AG04449 (cell line): ENCODE data around the gene ATG9B.

Source experiments
- CTCF ChIA-PET: fragments of 350-600 bp; formaldehyde crosslinking; extraction: SDS; loops from one replicate; lab custom pipeline; 2021; ENCODE audit warnings: antibody characterized with exemption; lab: Yijun Ruan, JAX
- POLR2A ChIA-PET: fragments of 400-600, 350-600 bp; formaldehyde crosslinking; extraction: SDS; loops from one replicate; lab custom pipeline; 2020; ENCODE audit warnings: antibody characterized with exemption, inconsistent platforms; lab: Yijun Ruan, JAX
- DNase-seq: peaks from one replicate; pipeline ENCODE4 v3.0.0-alpha.2; 2010; ENCODE audit warnings: low read depth, low spot score
- H3K4me3 ChIP-seq: 2 replicates; pipeline ENCODE4 v1.5.1; 2011; ENCODE audit warnings: low read depth, mild to moderate bottlenecking, control low read depth, low read length
- TF ChIP-seq, protein P1 (sequence below): IDR thresholded peaks from one replicate; pipeline ENCODE4 v1.5.1; 2011; ENCODE audit warnings: mild to moderate bottlenecking, moderate library complexity, low read length, control low read depth, inconsistent platforms; ENCODE audit not compliant: insufficient read depth; ENCODE audit errors: missing control alignments

Gene ATG9B

DNA sequence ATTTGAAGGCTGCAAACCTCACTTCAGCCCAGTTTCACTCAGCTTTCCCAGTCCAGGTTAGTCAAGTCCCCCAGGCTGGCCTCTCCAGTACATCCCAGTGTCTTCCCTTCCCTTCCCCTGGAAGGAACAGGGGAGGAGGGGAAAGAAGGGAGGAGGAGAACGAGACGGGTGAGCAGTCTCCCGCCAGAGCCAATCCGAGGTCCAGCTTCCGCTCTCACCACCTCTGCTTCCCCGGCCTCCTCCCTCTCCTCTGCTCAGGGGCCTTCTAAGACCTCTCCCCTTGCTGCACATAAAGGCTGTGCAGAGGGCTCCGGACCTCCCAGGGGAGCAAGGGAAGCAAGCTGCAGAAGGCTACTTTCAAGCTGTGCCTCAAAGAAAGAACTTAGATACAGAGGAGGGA, 4.1 kb downstream of the ATG9B start:
- POLR2A ChIA-PET = interaction anchor here (0.6 to 0.9 kb wide), 2 partner anchors 60 to 89 kb away, joined by 3 read pairs; partner anchors contain the start of gene FASTK
- no peak for DNase-seq
- CTCF ChIA-PET = interaction anchor here (0.8 to 9.0 kb wide), 7 partner anchors 8 to 91 kb away, joined by 3 to 125 read pairs (median 34); partner anchors contain the start of gene ABCB8
- no peak overlapping the region for H3K4me3 ChIP-seq
- TF ChIP-seq, protein P1, sequence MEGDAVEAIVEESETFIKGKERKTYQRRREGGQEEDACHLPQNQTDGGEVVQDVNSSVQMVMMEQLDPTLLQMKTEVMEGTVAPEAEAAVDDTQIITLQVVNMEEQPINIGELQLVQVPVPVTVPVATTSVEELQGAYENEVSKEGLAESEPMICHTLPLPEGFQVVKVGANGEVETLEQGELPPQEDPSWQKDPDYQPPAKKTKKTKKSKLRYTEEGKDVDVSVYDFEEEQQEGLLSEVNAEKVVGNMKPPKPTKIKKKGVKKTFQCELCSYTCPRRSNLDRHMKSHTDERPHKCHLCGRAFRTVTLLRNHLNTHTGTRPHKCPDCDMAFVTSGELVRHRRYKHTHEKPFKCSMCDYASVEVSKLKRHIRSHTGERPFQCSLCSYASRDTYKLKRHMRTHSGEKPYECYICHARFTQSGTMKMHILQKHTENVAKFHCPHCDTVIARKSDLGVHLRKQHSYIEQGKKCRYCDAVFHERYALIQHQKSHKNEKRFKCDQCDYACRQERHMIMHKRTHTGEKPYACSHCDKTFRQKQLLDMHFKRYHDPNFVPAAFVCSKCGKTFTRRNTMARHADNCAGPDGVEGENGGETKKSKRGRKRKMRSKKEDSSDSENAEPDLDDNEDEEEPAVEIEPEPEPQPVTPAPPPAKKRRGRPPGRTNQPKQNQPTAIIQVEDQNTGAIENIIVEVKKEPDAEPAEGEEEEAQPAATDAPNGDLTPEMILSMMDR = no peak

DNA sequence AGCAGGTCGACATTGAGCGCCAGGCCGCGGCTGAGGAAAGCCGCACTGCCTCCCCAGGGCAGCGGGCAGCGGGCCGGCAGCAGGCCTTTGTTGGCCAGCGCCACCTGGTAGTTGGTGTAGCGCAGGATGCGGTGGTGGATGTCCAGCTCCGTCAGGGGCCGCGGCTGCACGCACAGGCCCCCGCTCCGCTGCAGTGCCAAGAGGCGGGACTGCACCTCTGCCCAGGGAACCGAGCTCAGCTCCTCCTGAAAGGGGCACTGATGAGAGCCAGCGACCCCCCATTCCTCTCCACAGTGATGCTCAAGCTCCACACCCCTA, 5.2 kb downstream of the ATG9B start:
- TF ChIP-seq, protein P1 = no peak
- CTCF ChIA-PET = interaction anchor here (0.6 to 9.0 kb wide), 25 partner anchors 9 to 550 kb away, joined by 3 to 125 read pairs (median 5); partner anchors contain the start of genes ABCB8, ABCF2 and ASIC3
- DNase-seq = no peak
- no peak overlapping the region; the same call in 1 of the 2 replicates for H3K4me3 ChIP-seq
- POLR2A ChIA-PET = interaction anchor here (0.7 to 1.1 kb wide), 2 partner anchors 9 to 1893 kb away, joined by 4 to 6 read pairs; partner anchors contain the start of gene ABCB8

DNA sequence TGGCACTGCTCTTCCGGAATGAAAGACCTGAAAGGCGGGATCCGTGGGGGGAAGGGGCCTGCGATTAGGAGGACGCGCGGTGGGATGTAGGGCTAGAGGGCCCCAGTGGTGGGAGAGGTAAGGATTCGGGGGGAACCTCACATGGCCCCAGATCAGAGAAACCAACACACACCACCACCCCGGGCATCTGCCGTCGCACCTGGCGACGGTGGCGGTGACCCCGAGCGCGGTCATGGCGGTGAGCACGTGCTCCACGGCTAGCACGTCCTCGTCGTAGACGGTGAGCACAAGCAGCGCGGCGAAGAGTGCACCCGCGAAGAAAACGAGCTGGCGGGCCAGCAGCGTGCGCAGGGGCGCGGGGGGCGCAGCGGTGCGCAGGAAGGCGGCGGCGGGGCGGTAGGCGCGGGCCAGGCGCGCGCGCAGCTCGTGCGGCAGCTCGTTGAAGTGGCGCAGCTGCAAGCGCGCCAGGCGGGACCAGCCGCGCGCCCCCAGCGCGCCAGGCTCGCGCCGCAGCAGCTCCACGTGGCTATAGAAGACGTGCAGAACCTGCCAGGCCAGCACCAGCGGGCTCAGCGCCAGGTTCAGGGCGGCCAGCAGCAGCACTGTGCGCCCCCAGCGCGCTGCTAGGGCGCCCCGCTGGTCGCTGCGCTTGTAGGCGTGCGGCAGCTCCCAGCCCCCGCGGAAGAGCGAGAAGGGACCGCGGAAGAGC, 5.7 kb downstream of the ATG9B start:
- CTCF ChIA-PET = interaction anchor here (0.7 to 9.0 kb wide), 32 partner anchors 9 to 216 kb away, joined by 3 to 125 read pairs (median 5); partner anchors contain the start of genes ABCB8, ABCF2 and ASIC3
- POLR2A ChIA-PET = interaction anchor here (0.7 to 1.1 kb wide), 2 partner anchors 10 to 1893 kb away, joined by 4 to 6 read pairs; partner anchors contain the start of gene ABCB8
- peak overlapping the region; percentile 47 for H3K4me3 ChIP-seq
- TF ChIP-seq, protein P1 = no peak
- DNase-seq = no peak

DNA sequence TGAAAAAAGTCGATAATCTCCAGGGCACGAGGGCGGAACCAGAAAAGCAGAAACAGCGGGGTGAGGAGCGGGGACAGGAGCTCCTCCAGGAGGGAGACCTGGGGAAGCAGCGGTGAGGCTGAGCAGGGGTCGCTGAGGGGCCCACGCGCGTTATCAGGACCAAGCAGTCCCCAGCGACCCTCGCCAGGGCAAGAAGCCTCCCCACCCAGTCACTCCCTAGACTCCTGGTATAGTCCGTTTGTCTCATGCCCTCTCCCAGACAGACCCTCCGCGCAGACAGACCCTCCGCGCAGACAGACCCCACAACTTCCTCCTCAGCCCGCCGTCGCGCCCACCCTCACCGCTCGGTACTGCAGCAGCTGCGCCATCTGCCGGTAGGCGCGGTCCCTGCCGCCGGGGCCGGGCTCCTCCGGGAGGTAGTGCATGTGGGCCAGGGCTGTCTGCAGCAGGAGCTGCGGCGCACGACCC, 6.3 kb downstream of the ATG9B start:
- CTCF ChIA-PET = interaction anchor here (0.6 to 9.0 kb wide), 35 partner anchors 10 to 216 kb away, joined by 3 to 125 read pairs (median 4); partner anchors contain the start of genes ABCB8, ABCF2 and ASIC3
- H3K4me3 ChIP-seq = peak overlapping the region; percentile 47
- no peak for DNase-seq
- TF ChIP-seq, protein P1 = peak; percentile 100
- POLR2A ChIA-PET = interaction anchor here (1.1 kb wide), 1 partner anchor 10 kb away, joined by 6 read pairs; the partner anchor contains the start of gene ABCB8

DNA sequence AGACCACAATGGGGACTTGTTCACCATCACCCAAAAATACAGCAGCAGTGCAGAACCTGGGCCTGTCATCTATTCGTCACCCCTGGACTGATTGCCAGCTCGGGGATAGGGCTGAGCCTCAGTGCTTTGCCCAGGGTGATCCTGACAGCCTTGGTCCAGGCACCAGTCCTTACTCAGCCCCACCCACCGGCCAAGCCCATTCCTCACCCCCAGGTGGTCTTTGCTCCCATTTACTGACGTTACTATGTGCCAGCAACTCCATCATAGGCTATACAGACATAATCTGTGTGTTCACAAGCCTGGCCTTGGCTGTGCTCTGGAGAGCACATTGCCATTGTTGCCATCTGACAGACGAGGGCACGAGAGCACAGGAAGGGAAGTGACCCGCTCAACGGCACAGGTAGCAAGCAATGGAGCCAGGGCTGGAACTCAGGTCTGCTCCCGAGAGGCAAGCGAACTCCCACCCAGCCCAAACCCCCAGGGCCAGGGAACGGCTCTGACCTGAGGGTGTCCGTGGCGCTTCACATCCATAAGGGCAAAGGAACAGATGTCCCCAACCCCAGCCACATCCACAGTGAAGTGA, 6.8 kb downstream of the ATG9B start:
- ChIA-PET POLR2A (no interaction called here), CTCF (interaction anchor here (0.6 to 9.0 kb wide), 26 partner anchors 10 to 154 kb away, joined by 3 to 125 read pairs (median 6); partner anchors contain the start of genes ABCB8 and ASIC3)
- H3K4me3 ChIP-seq = peak overlapping the region; percentile 47
- TF ChIP-seq, protein P1 = no peak
- DNase-seq = no peak
